H1 (cell line): ENCODE results near the gene STX10. TPM values are rescaled to one million over a fixed set of nuclear protein-coding genes. Genes with fewer than 3 reads are reported as not detected.
A peak's percentile ranks its signal among the peaks of the same experiment; 100 is the strongest.

Experiments
- CBX8 ChIP-seq: fragments of 300-800, 300-1000 bp; sonication (generic); IDR thresholded peaks from 2 replicates; pipeline ENCODE4 v1.7.1; 2016; ENCODE audit warnings: low read depth, low read length, borderline replicate concordance
- POLR2A ChIP-seq, 2 experiments: IDR thresholded peaks; 1 replicate in 1 of 2; 2 replicates in 1 of 2; pipeline ENCODE4 v1.6.1; 2011; ENCODE audit warnings: low read depth in 2 of 2, low read length in 2 of 2, mild to moderate bottlenecking in 2 of 2; ENCODE audit errors: control extremely low read depth in 1 of 2
- POU5F1 ChIP-seq: IDR thresholded peaks from 2 replicates; pipeline ENCODE4 v1.6.1; 2011; ENCODE audit warnings: low read depth, mild to moderate bottlenecking, low read length, moderate library complexity
- RAD21 ChIP-seq, 2 experiments: IDR thresholded peaks in 1 of 2; conservative IDR thresholded peaks in 1 of 2; 2 replicates each; pipeline ENCODE4 v1.6.1; 2011; ENCODE audit warnings: low read depth in 2 of 2, low read length in 2 of 2, improper control_type of control experiment in 1 of 2, inconsistent platforms in 1 of 2, mild to moderate bottlenecking in 1 of 2, moderate library complexity in 1 of 2
- RFX5 ChIP-seq: IDR thresholded peaks from 2 replicates; pipeline ENCODE4 v1.6.1; 2011; ENCODE audit warnings: low read depth, low read length, improper control_type of control experiment, borderline replicate concordance
- RXRA ChIP-seq: IDR thresholded peaks from 2 replicates; pipeline ENCODE4 v1.6.1; 2011; ENCODE audit warnings: low read depth, mild to moderate bottlenecking, low read length, moderate library complexity; ENCODE audit not compliant: insufficient read depth
- SAP30 ChIP-seq: fragments of 300-600 bp; sonication (generic); IDR thresholded peaks from 2 replicates; pipeline ENCODE4 v1.7.1; 2012; ENCODE audit warnings: low read length, moderate library complexity, mild to moderate bottlenecking, inconsistent platforms; ENCODE audit not compliant: insufficient read depth, insufficient replicate concordance
- SIX5 ChIP-seq: IDR thresholded peaks from 2 replicates; pipeline ENCODE4 v1.6.1; 2011; ENCODE audit warnings: mild to moderate bottlenecking, low read depth, low read length
- SP1 ChIP-seq: IDR thresholded peaks from 2 replicates; pipeline ENCODE4 v1.6.1; 2011; ENCODE audit warnings: low read depth, low read length
- YY1 ChIP-seq: IDR thresholded peaks from 2 replicates; pipeline ENCODE4 v1.6.1; 2011; ENCODE audit warnings: low read depth, mild to moderate bottlenecking, low read length
- polyA plus RNA-seq, 7 experiments: library from polyadenylated mRNA; depleted of rRNA in 3 of 7; stranded (reverse) in 5 of 7; unstranded in 2 of 7; fragments of >200 nt in 5 of 7; fragments of 200-250 nt in 2 of 7; gene quantifications; 1 replicate in 5 of 7; 2 replicates in 1 of 7; 4 replicates in 1 of 7; pipeline versions ENCODE4 v1.2.1 to v1.2.3, GENCODE V29; 2011 to 2013; ENCODE audit warnings: missing spikeins in 2 of 7, mixed read lengths in 2 of 7
- total RNA-seq: library from RNA; stranded (reverse); fragmentation: NEBNext Ultra II Directional; extraction: Animal tissue kit (Norgen Biotek cat#: 25700); gene quantifications from 2 replicates; pipeline ENCODE4 v1.2.1, GENCODE V29; 2021
- TF ChIP-seq, protein P1 (sequence below): IDR thresholded peaks from 2 replicates; pipeline ENCODE4 v1.6.1; 2011; ENCODE audit warnings: low read depth, mild to moderate bottlenecking, low read length; ENCODE audit not compliant: insufficient read depth

STX10 gene
- total and polyA plus RNA-seq, 2 of the 8 experiments (the other 6 are each of a cell fraction or from before 2014, with no cell fraction given), result 53.0 to 80.1 TPM

DNA sequence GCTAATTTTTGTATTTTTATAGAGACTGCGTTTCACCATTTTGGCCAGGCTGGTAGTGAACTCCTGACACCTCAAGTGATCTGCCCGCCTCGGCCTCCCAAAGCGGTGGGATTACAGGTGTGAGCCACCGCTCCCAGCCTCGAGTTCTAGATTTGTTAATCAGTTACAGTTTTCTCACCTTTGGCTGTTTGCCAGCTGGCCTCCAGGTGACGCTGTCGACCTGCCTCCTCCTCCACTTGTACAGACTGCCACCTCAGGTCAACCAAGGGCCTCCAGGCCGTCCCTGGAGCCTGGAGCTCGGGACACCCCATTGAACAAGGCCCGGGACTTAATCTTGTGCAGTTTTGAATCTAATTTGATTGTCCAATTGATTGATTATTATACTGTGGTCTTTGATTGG lies 45.5 kb upstream of the STX10 start (continued):
- TF ChIP-seq SP1 (no peak), RFX5 (no peak), SAP30 (no peak), RXRA (0 out of 2 replicates have a peak, but pooled peaks have one; percentile 78), RAD21 (IDR thresholded peaks at IDR 0.05 in 1 of 2, conservative IDR thresholded peaks at IDR 0.05 in 1 of 2; ENCODE audit: low read depth in 2 of 2, low read length in 2 of 2) (peak; percentile 92 to 93), POU5F1 (no peak), CBX8 (no peak), POLR2A (IDR thresholded peaks at IDR 0.05; ENCODE audit: control extremely low read depth in 1 of 2, low read depth in 2 of 2, low read length in 2 of 2) (no peak), YY1 (0 out of 2 replicates have a peak, but pooled peaks have one; percentile 41), SIX5 (no peak)
- TF ChIP-seq, protein P1, sequence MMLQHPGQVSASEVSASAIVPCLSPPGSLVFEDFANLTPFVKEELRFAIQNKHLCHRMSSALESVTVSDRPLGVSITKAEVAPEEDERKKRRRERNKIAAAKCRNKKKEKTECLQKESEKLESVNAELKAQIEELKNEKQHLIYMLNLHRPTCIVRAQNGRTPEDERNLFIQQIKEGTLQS, result 0 out of 2 replicates have a peak, but pooled peaks have one; percentile 17
